Testis (tissue), 2 donors: ENCODE measurements around the gene SCN11A.

Experiments used
- CTCF ChIP-seq, 3 experiments: fragments of 450-650 bp in 2 of 3; fragments of 200-600 bp in 1 of 3; sonication (generic) in 1 of 3; IDR thresholded peaks; one replicate each; pipeline ENCODE4 v1.5.1; 2016 to 2019; ENCODE audit warnings: antibody characterized with exemption in 3 of 3, mild to moderate bottlenecking in 2 of 3, moderate library complexity in 1 of 3
- POLR2A ChIP-seq: fragments of 450-650 bp; IDR thresholded peaks from one replicate; pipeline ENCODE4 v1.6.1; 2017; ENCODE audit warnings: antibody characterized with exemption, mild to moderate bottlenecking, moderate library complexity

- TF ChIP-seq CTCF (IDR thresholded peaks at IDR 0.05): no peak
- TF ChIP-seq POLR2A: no peak
Measured at GRCh38 chr3:39088889-39089288, 37.1 kb upstream of the SCN11A start.
